ENCODE measurements around the gene JPT2.

JPT2 gene

GRCh38 chr16:1653023-1653422, 25.1 kb upstream of the JPT2 start:
- DNase-seq = no peak

- no peak for DNase-seq
These were observed 23.4 kb upstream of the JPT2 start for GRCh38 chr16:1654505-1655268.

- DNase-seq = no peak
These were observed 22.7 kb upstream of the JPT2 start for GRCh38 chr16:1655269-1655807.

GRCh38 chr16:1655909-1656807, 21.9 kb upstream of the JPT2 start:
- DNase-seq = no peak

GRCh38 chr16:1656808-1657617, 21.1 kb upstream of the JPT2 start:
- DNase-seq = no peak

GRCh38 chr16:1657841-1658240, 20.2 kb upstream of the JPT2 start:
- no peak for DNase-seq

GRCh38 chr16:1659031-1659430, 19.0 kb upstream of the JPT2 start:
- no peak for DNase-seq

- DNase-seq = no peak
These were observed 16.3 kb upstream of the JPT2 start for GRCh38 chr16:1661826-1662225.

- DNase-seq = no peak
These were observed 15.5 kb upstream of the JPT2 start for GRCh38 chr16:1662543-1662942.

- DNase-seq = no peak
These were observed 12.2 kb upstream of the JPT2 start for GRCh38 chr16:1665829-1666228.

- DNase-seq = no peak
These were observed 11.8 kb upstream of the JPT2 start for GRCh38 chr16:1666316-1666715.

GRCh38 chr16:1667271-1667670, 10.8 kb upstream of the JPT2 start:
- no peak for DNase-seq

GRCh38 chr16:1667916-1668315, 10.2 kb upstream of the JPT2 start:
- no peak for DNase-seq

- no peak for DNase-seq
These were observed 9.3 kb upstream of the JPT2 start for GRCh38 chr16:1668612-1669319.

- DNase-seq = no peak
These were observed 8.4 kb upstream of the JPT2 start for GRCh38 chr16:1669698-1670097.

GRCh38 chr16:1670371-1670770, 7.7 kb upstream of the JPT2 start:
- no peak for DNase-seq

- DNase-seq = no peak
These were observed 7.2 kb upstream of the JPT2 start for GRCh38 chr16:1670866-1671265.

- no peak for DNase-seq
These were observed 4.5 kb upstream of the JPT2 start for GRCh38 chr16:1673424-1674151.

- DNase-seq = no peak
These were observed 3.8 kb upstream of the JPT2 start for GRCh38 chr16:1674306-1674705.

- no peak for DNase-seq
These were observed 3.1 kb upstream of the JPT2 start for GRCh38 chr16:1674751-1675664.

Measured in eye (tissue), 1 donor.